Epidermal melanocyte (primary cell): ENCODE results near the gene CAGE1.
"Not testable (repeated sequence)": the region's sequence is repeated elsewhere in the genome, so short reads cannot be mapped to it uniquely, and the experiment has no call there.

Experiments
- DNase-seq: peaks from one replicate; pipeline ENCODE4 v3.0.0; 2011; ENCODE audit warnings: low spot score; ENCODE audit not compliant: insufficient read length

Gene CAGE1

DNA sequence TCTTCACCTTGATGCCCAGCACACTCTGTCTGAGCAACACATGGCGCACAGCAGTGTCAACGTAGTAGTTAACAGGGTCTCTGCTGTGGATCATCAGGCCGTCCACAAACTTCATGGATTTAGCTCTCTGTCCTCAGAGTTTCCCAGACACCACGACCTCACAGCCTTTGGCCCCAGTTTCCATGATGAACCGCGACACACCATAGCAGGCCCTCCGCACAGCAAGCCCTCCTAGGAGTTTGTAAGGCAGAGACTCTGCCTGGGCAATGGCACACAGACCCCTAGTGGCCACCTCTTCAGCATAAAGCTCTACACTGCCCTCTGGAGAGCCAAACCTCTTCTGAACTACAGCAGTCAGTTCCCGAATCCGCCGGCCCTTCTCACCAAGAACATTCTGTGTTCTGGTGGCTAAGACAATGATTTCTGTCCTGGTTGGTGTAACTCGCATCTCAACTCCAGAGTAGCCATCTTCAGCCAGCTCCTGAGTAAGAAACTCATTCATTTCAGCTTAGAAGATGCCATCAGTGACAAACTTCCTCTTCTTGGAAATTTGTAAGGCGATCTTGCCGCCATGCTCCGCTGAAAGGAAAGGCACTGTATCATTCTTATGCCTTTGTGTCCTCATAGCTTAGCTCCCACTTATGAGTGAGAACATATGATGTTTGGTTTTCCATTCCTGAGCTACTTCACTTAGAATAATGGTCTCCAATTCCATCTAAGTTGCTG, 50.4 kb downstream of the CAGE1 start:
- not testable (repeated sequence) for DNase-seq

DNA sequence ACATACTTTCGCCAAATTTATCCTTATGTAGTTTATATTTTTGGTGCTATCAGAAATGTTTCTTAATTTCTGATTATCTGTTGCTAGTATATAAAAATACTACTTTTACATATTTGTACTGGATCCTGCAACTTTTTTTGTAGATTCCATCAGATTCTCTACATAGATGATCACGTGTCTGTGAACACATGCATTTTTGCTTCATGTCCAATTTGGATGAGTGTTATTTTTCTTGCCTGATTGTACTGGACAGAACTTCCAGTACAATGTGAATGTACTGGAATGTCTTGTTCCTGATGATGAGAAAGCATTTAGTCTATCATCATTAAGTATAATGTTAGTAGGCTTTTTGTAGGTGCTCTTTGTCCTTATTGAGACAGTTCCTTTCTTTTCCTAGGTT, 51.5 kb downstream of the CAGE1 start:
- DNase-seq = no peak

GRCh38 chr6:7335519-7335918, 54.0 kb downstream of the CAGE1 start:
- no peak for DNase-seq

DNA sequence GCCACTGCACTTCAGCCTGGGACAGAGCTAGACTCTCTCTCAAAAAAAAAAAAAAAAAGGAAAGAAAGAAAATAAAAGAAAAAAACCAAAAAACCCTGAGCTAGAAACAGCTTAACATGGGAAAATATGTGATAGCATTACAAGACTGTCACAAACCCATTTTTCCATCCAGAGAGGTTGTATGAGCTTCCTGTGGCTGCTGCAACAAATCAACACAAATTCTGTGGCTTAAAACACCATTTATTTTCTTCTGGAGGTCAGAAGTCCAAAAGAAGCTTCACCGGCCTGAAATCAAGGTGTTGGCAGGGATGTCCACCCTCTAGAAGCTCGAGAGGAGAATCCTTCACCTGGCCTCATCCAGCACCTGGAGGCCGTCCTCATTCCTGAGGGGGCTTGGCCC, 54.9 kb downstream of the CAGE1 start:
- no peak for DNase-seq

- no peak for DNase-seq
Measured at GRCh38 chr6:7332090-7332745, 57.3 kb downstream of the CAGE1 start.

GRCh38 chr6:7331452-7331851, 58.1 kb downstream of the CAGE1 start:
- no peak for DNase-seq

- no peak for DNase-seq
Measured at GRCh38 chr6:7328243-7328642, 61.3 kb downstream of the CAGE1 start.

DNA sequence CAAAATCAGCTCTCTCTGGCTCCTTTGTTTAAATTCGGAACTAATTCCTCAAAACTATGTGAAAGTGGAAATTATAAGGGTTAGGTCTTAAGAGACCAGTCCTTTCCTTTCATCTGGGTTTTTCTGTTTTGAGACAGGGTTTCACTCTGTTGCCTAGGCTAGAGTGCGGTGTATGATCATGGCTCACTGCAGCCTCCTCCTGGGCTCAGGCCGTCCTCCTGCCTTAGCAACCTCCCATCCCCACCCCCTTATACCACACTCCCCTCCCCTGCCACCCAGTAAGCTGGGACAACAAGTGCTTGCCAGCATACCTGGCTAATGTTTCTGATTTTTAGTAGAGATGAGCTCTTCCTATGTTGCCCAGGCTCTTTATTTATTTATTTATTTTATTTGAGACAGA, 63.8 kb downstream of the CAGE1 start:
- no peak for DNase-seq

GRCh38 chr6:7324520-7324919, 65.0 kb downstream of the CAGE1 start:
- DNase-seq = no peak

- no peak for DNase-seq
Measured at GRCh38 chr6:7323074-7323473, 66.5 kb downstream of the CAGE1 start.

DNA sequence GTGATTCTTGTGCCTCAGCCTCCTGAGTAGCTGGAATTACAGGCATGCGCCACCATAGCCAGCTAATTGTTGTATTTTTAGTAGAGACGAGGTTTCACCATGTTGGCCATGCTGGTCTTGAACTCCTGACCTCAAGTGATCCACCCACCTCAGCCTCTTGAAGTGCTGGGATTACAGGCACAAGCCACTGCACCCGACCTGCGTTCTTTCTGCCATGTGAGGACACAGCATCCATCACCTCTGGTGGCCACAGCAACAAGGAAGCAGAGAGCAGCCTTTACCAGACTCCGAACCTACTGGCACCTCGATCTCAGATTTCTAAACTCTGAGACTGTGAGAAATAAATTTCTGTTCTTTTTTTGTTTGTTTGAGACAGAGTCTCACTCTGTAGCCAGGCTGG, 67.7 kb downstream of the CAGE1 start:
- DNase-seq = not testable (repeated sequence)

DNA sequence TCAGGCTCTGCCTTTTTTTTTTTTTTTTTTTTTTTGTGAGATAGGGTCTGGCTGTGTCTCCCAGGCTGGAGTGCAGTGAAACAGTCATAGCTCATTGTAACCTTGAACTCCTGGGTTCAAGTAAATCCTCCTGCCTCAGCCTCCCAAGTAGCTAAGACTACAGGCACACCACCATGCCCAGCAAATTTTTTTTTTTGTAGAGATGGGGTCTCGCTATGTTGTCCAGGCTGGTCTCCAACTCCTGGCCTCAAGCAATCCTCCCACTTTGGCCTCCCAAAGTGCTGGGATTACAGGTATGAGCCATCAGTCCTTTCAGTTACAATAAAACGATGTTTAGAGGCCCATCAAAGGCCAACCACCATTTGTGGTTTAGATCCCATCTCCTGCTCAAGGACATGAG, 70.1 kb downstream of the CAGE1 start:
- not testable (repeated sequence) for DNase-seq

GRCh38 chr6:7317538-7317937, 72.0 kb downstream of the CAGE1 start:
- no peak for DNase-seq

GRCh38 chr6:7316658-7317533, 72.6 kb downstream of the CAGE1 start:
- no peak for DNase-seq

- DNase-seq = no peak
Measured at GRCh38 chr6:7315948-7316365, 73.6 kb downstream of the CAGE1 start.

GRCh38 chr6:7315087-7315947, 74.2 kb downstream of the CAGE1 start:
- DNase-seq = not testable (repeated sequence)

GRCh38 chr6:7314414-7314813, 75.1 kb downstream of the CAGE1 start:
- no peak for DNase-seq

DNA sequence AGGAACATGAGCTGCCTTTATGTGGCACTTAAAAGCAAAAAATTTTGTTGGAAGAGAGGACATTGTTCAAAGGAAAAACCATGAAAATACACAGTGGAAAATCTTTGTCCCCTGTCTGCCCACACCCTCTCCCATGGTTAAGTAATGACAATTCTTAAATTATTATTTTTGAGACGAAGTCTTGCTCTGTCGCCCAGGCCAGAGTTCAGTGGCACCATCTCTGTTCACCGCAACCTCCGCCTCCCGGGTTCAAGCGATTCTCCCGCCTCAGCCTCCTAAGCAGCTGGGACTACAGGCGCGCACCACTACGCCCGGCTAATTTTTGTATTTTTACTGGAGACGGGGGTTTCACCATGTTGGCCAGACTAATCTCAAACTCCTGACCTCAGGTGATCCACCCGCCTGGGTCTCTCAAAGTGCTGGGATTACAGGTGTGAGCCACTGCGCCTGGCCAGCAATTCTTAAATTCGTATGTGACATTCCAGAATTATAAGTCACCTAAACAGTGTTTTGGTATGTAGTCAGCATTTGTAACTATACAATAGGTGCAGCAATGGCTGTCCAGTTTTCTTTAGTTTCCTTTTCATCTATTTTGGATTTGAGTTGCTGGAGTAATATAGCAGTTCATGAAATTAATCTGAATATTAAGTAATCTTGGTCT, 75.9 kb downstream of the CAGE1 start:
- DNase-seq = no peak

DNA sequence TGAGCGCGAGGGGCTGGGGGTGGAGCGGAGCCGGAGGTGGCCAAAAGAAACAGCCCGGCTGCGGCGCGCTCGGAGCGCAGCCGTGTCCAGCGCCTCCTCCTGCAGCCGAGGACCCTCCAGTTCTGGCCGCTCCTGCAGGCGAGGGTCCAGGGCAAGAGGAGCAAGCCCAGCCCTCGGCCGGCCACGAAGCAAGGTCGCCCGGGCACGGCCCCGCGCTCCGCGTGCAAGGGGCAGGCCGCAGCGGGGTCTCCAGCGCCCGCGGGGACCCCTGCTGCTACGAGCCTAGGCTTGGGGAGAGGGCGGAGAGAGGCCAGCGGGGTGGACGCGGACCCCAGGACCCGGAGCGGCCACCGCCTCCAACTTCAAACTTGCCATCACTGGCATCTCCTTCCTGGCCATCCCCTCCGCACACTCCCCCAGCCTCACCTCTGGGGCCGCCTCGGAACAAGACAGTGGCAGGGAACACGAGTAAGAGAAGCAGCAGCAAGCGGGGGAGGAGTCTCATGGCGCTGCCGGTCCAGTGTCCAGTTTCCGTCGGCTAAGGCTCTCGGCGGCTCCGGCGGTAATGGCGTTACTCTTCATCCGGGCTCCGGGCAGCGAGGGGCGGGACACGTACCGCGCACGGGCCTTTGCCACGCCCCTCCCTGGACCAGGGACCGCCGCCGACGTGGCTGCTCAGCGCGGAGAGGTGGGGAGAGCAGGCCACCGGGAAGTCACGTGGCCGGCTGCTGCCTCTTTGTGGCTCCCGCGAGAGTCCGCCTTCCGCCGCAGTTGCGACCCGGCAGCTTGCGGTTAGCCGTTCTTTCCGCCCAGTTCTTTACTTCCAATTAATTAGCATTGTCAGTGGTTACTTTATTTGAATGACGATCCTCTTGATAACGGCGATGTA, 76.7 kb downstream of the CAGE1 start, which contains the start of gene SSR1:
Gene SSR1 (minus strand): TSS at position 584 of the 889 bp plus-strand sequence. CDS start 79 bp downstream, at position 505.
- peak; percentile 99 for DNase-seq
